Mesendoderm (in vitro differentiated cells): ENCODE data around the gene ADAMTS10.

Experiments used
- DNase-seq: peaks from one replicate; pipeline ENCODE4 v3.0.0; 2013
- H2AK5ac ChIP-seq: 2 replicates; pipeline ENCODE4 v1.6.1; 2013; ENCODE audit warnings: low read length, inconsistent platforms
- H2BK120ac ChIP-seq: 2 replicates; pipeline ENCODE4 v1.6.1; 2013; ENCODE audit warnings: low read depth, mild to moderate bottlenecking, low read length, moderate library complexity, mixed read lengths
- H2BK15ac ChIP-seq: replicated peaks from 2 replicates; pipeline ENCODE4 v1.6.1; 2013; ENCODE audit warnings: low read depth, mild to moderate bottlenecking, moderate library complexity
- H2BK5ac ChIP-seq: 2 replicates; pipeline ENCODE4 v1.6.1; 2013; ENCODE audit warnings: low read length, inconsistent platforms
- H3K18ac ChIP-seq: 2 replicates; pipeline ENCODE4 v1.6.1; 2013; ENCODE audit warnings: mild to moderate bottlenecking, low read length, mixed read lengths
- H3K23ac ChIP-seq: one replicate; pipeline ENCODE4 v1.6.1; 2013; ENCODE audit warnings: low read length
- H3K27ac ChIP-seq: 2 replicates; pipeline ENCODE4 v1.5.1; 2013; ENCODE audit warnings: low read depth, mild to moderate bottlenecking, inconsistent platforms, low read length, moderate library complexity
- H3K27me3 ChIP-seq: 2 replicates; pipeline ENCODE4 v1.6.1; 2013; ENCODE audit warnings: low read length, control low read depth, mild to moderate bottlenecking, inconsistent platforms; ENCODE audit not compliant: insufficient read depth, poor library complexity
- H3K36me3 ChIP-seq: 2 replicates; pipeline ENCODE4 v1.6.1; 2013; ENCODE audit warnings: low read length, inconsistent platforms; ENCODE audit not compliant: control insufficient read depth, insufficient read depth
- H3K4ac ChIP-seq: one replicate; pipeline ENCODE4 v1.6.1; 2013; ENCODE audit warnings: low read depth, mild to moderate bottlenecking, low read length, moderate library complexity
- H3K4me1 ChIP-seq: 2 replicates; pipeline ENCODE4 v1.6.1; 2013; ENCODE audit warnings: low read depth, low read length, inconsistent platforms; ENCODE audit not compliant: control insufficient read depth
- H3K4me2 ChIP-seq: 2 replicates; pipeline ENCODE4 v1.6.1; 2013; ENCODE audit warnings: low read length
- H3K4me3 ChIP-seq: 2 replicates; pipeline ENCODE4 v1.5.1; 2013; ENCODE audit warnings: mild to moderate bottlenecking, low read length
- H3K56ac ChIP-seq: one replicate; pipeline ENCODE4 v1.6.1; 2013; ENCODE audit warnings: low read length
- H3K79me1 ChIP-seq: 2 replicates; pipeline ENCODE4 v1.6.1; 2013; ENCODE audit warnings: low read length, inconsistent platforms
- H3K79me2 ChIP-seq: 2 replicates; pipeline ENCODE4 v1.6.1; 2013; ENCODE audit warnings: mild to moderate bottlenecking, low read length; ENCODE audit not compliant: control insufficient read depth, insufficient read depth
- H3K9ac ChIP-seq: 2 replicates; pipeline ENCODE4 v1.6.1; 2013; ENCODE audit warnings: low read length, inconsistent platforms
- H4K5ac ChIP-seq: one replicate; pipeline ENCODE4 v1.6.1; 2013; ENCODE audit warnings: low read length
- H4K8ac ChIP-seq: one replicate; pipeline ENCODE4 v1.6.1; 2013; ENCODE audit warnings: low read depth, mild to moderate bottlenecking, control low read depth, low read length, moderate library complexity
- WGBS: extraction: QIAGEN DNeasy Blood & Tissue Kit; methylation state at CpG from one replicate; pipeline ENCODE4 v1.1.7; 2013; ENCODE audit warnings: low lambda C conversion rate, missing lambda C conversion rate; ENCODE audit not compliant: insufficient coverage; ENCODE audit errors: extremely low coverage; 5-methylcytosine and 5-hydroxymethylcytosine counted together

Gene ADAMTS10

DNA sequence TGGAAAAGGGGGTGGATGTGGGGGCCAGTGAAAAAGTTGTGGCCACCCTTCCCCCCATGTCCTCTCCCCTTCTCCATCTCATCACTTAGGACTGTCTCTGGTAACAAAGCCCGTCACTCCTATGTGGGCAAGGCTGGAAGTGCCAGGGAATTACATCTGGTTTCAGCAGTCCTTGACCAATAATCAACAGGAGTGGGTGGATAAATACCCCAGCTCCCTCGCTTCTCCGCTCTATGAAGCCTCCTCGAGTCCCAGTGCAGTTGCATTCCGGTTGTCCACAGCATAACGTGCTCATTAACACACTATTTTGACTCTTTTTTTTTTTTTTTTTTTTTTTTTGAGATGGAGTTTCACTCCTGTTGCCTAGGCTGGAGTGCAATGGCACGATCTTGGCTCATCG, 64.8 kb downstream of the ADAMTS10 start:
- Histone ChIP-seq H3K9ac (no peak overlapping the region), H3K4me3 (no peak overlapping the region), H3K23ac (no peak overlapping the region), H4K5ac (no peak overlapping the region), H2BK120ac (no peak overlapping the region), H3K27me3 (no peaks in the 10 kb centered on the region), H3K79me2 (no peaks in the 10 kb centered on the region), H3K27ac (no peak overlapping the region), H3K36me3 (no peaks in the 10 kb centered on the region), H2BK15ac (no peak overlapping the region), H3K4ac (no peak overlapping the region), H3K79me1 (no peaks in the 10 kb centered on the region), H3K18ac (no peak overlapping the region), H2AK5ac (no peak overlapping the region), H2BK5ac (no peak overlapping the region), H3K4me2 (no peak overlapping the region), H4K8ac (no peak overlapping the region), H3K4me1 (no peaks in the 10 kb centered on the region), H3K56ac (no peak overlapping the region)
- DNase-seq, result no peak
- WGBS, result no CpG with 5 or more reads among the region's 8 CpGs

GRCh38 chr19:8544168-8544567, 66.3 kb downstream of the ADAMTS10 start:
- no peak overlapping the region for H2BK15ac ChIP-seq
- H2BK120ac ChIP-seq, result no peak overlapping the region
- H3K36me3 ChIP-seq, result no peaks in the 10 kb centered on the region
- no peak overlapping the region for H3K4ac ChIP-seq
- H3K4me2 ChIP-seq, result no peak overlapping the region
- no peak for DNase-seq
- H4K8ac ChIP-seq, result no peak overlapping the region
- H3K79me2 ChIP-seq, result no peaks in the 10 kb centered on the region
- H3K4me1 ChIP-seq, result no peaks in the 10 kb centered on the region
- H3K18ac ChIP-seq, result no peak overlapping the region
- no peaks in the 10 kb centered on the region for H3K79me1 ChIP-seq
- no peak overlapping the region for H4K5ac ChIP-seq
- no peak overlapping the region for H3K23ac ChIP-seq
- H3K9ac ChIP-seq, result no peak overlapping the region
- H3K27ac ChIP-seq, result no peak overlapping the region
- H2BK5ac ChIP-seq, result no peak overlapping the region
- no peaks in the 10 kb centered on the region for H3K27me3 ChIP-seq
- no peak overlapping the region for H3K56ac ChIP-seq
- no peak overlapping the region for H2AK5ac ChIP-seq
- WGBS, result no CpG with 5 or more reads among the region's 20 CpGs
- H3K4me3 ChIP-seq, result no peak overlapping the region

DNA sequence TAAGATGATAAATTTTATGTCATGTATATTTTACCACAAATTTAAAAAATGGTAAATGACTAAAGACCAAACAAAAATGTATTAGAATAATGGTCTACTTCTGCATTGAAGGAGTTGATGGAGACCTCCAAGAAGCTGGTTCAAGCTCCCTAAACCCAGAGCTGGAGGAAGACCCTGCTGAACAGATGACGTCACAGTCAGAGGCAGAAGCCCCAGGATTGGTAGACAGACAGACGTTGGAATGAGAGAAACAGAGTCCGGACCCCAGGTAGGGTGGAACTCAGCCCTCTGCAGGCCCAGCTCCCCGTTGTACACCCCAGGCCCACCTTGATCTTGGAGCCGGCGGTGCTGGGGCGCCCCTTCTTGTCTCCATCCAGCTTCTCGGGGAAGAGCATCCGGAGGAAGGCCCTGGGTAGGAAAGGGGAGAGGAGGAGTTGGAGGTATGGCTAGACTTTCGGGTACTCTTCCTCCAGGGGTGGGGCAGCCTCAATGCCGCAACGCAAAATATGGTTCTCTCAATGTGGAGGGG, 70.8 kb downstream of the ADAMTS10 start:
- no peaks in the 10 kb centered on the region for H3K4me1 ChIP-seq
- no peaks in the 10 kb centered on the region for H3K27me3 ChIP-seq
- H3K9ac ChIP-seq, result no peak overlapping the region
- no peak overlapping the region for H4K5ac ChIP-seq
- no peak overlapping the region for H2AK5ac ChIP-seq
- no peak for DNase-seq
- no peaks in the 10 kb centered on the region for H3K36me3 ChIP-seq
- H3K4me2 ChIP-seq, result no peak overlapping the region
- H3K27ac ChIP-seq, result no peak overlapping the region
- no peak overlapping the region for H2BK5ac ChIP-seq
- H3K18ac ChIP-seq, result no peak overlapping the region
- no peak overlapping the region for H3K4me3 ChIP-seq
- no peak overlapping the region for H2BK15ac ChIP-seq
- no peak overlapping the region for H2BK120ac ChIP-seq
- no peak overlapping the region for H4K8ac ChIP-seq
- no peaks in the 10 kb centered on the region for H3K79me1 ChIP-seq
- H3K4ac ChIP-seq, result no peak overlapping the region
- H3K79me2 ChIP-seq, result no peaks in the 10 kb centered on the region
- WGBS, result no CpG with 5 or more reads among the region's 12 CpGs
- H3K56ac ChIP-seq, result no peak overlapping the region
- H3K23ac ChIP-seq, result no peak overlapping the region

GRCh38 chr19:8537099-8537498, 73.4 kb downstream of the ADAMTS10 start:
- Histone ChIP-seq H2BK120ac (no peak overlapping the region), H3K23ac (no peak overlapping the region), H3K9ac (no peak overlapping the region), H3K27ac (no peak overlapping the region), H3K79me1 (no peaks in the 10 kb centered on the region), H4K8ac (no peak overlapping the region), H2BK15ac (no peak overlapping the region), H3K4me1 (no peaks in the 10 kb centered on the region), H3K4ac (no peak overlapping the region), H2BK5ac (no peak overlapping the region), H3K27me3 (no peaks in the 10 kb centered on the region), H3K4me2 (no peak overlapping the region), H3K36me3 (no peaks in the 10 kb centered on the region), H3K18ac (no peak overlapping the region), H3K4me3 (no peak overlapping the region), H3K56ac (no peak overlapping the region), H3K79me2 (no peaks in the 10 kb centered on the region), H2AK5ac (no peak overlapping the region), H4K5ac (no peak overlapping the region)
- no peak for DNase-seq
- no CpG with 5 or more reads among the region's 3 CpGs for WGBS

DNA sequence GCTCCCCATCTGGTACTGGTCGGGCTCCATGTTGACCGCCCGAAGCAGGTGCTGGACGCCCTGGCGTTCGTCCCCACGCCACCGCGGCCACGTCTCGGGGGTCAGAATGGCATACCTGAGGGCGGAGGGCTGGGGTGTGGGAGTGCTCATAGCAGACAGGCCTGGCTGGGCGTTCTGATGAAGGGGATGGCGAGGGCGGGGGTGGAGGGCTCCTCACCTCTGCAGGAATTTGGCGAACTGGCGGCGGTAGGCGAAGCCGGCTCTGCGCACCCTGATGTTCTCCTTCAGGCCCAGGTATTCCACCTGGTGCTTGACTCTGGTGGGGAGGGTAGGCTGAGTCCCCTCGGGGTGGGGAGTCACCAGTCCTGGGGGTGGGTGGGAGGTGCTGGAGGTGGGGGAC, 74.2 kb downstream of the ADAMTS10 start:
- H3K79me1 ChIP-seq, result no peaks in the 10 kb centered on the region
- no peak overlapping the region for H3K4me3 ChIP-seq
- no peak overlapping the region for H3K23ac ChIP-seq
- no peak overlapping the region for H4K8ac ChIP-seq
- no peak overlapping the region for H2AK5ac ChIP-seq
- no CpG with 5 or more reads among the region's 22 CpGs for WGBS
- H2BK120ac ChIP-seq, result no peak overlapping the region
- no peak overlapping the region for H4K5ac ChIP-seq
- H3K27ac ChIP-seq, result no peak overlapping the region
- no peak overlapping the region for H2BK5ac ChIP-seq
- no peak overlapping the region for H3K18ac ChIP-seq
- H3K79me2 ChIP-seq, result no peaks in the 10 kb centered on the region
- no peak overlapping the region for H3K4ac ChIP-seq
- no peaks in the 10 kb centered on the region for H3K36me3 ChIP-seq
- H3K9ac ChIP-seq, result no peak overlapping the region
- no peaks in the 10 kb centered on the region for H3K4me1 ChIP-seq
- DNase-seq, result no peak
- no peak overlapping the region for H3K56ac ChIP-seq
- no peak overlapping the region for H2BK15ac ChIP-seq
- no peaks in the 10 kb centered on the region for H3K27me3 ChIP-seq
- H3K4me2 ChIP-seq, result no peak overlapping the region

DNA sequence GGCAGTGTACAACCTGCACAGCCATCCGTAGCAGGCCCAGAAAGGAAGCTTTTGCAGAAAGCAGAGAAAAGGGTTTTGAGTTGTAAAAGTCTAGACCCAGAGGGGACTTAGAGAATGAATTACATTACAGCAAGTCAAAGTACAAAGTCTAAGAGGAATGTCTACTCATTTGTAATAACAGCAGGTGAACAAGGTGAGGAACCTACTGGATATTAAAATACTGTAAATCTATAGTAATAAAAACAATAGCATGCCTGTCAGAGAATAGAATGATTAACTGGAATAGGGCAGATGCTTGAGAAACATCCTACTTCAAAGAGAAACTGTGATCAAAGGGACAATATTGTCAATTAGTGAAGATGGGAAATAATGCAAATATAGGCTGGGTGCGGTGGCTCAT, 78.3 kb downstream of the ADAMTS10 start:
- Histone ChIP-seq H3K4me2 (no peak overlapping the region), H3K23ac (no peak overlapping the region), H3K56ac (no peak overlapping the region), H4K8ac (no peak overlapping the region), H3K4me3 (no peak overlapping the region), H3K4ac (no peak overlapping the region), H3K4me1 (no peaks in the 10 kb centered on the region), H2AK5ac (no peak overlapping the region), H4K5ac (no peak overlapping the region), H3K27ac (no peak overlapping the region), H2BK5ac (no peak overlapping the region), H3K36me3 (no peaks in the 10 kb centered on the region), H3K18ac (no peak overlapping the region), H2BK120ac (no peak overlapping the region), H2BK15ac (no peak overlapping the region), H3K9ac (no peak overlapping the region), H3K79me1 (peaks cover 6% of the 10 kb centered on the region), H3K79me2 (no peaks in the 10 kb centered on the region), H3K27me3 (no peaks in the 10 kb centered on the region)
- no peak for DNase-seq
- no CpG with 5 or more reads among the region's 2 CpGs for WGBS
